Neural cell (in vitro differentiated cells): Measurements from ENCODE around the gene CNTD1. TPM values are rescaled to one million over a fixed set of nuclear protein-coding genes. Genes with fewer than 3 reads are reported as not detected.

Experiments
- H2AFZ ChIP-seq: fragments of 200-600, 300-800 bp; sonication (generic), shearing (Covaris generic); 2 replicates; pipeline ENCODE4 v1.6.0; 2014; ENCODE audit warnings: low read depth, mild to moderate bottlenecking, antibody characterized with exemption, low read length, moderate library complexity
- H3F3A ChIP-seq: fragments of 200-600 bp; shearing (Covaris generic); 2 replicates; pipeline ENCODE4 v1.6.1; 2016; ENCODE audit warnings: mild to moderate bottlenecking, moderate library complexity, mixed read lengths, antibody characterized with exemption, low read length; ENCODE audit not compliant: insufficient read depth, poor library complexity, severe bottlenecking
- H3K27ac ChIP-seq: fragments of 200-600, 300-800 bp; sonication (generic), shearing (Covaris generic); 2 replicates; pipeline ENCODE4 v1.5.1; 2014; ENCODE audit warnings: mild to moderate bottlenecking, low read length, moderate library complexity
- H3K27me3 ChIP-seq: fragments of 300-800, 200-600 bp; sonication (generic), shearing (Covaris generic); 2 replicates; pipeline ENCODE4 v1.6.0; 2014; ENCODE audit warnings: mild to moderate bottlenecking, low read depth, low read length, moderate library complexity; ENCODE audit not compliant: insufficient read depth
- H3K36me3 ChIP-seq: fragments of 300-800, 200-600 bp; sonication (generic), shearing (Covaris generic); 2 replicates; pipeline ENCODE4 v1.5.1; 2014; ENCODE audit warnings: mild to moderate bottlenecking, antibody characterized with exemption, low read length, moderate library complexity; ENCODE audit not compliant: insufficient read depth
- H3K4me2 ChIP-seq: fragments of 300-800, 200-600 bp; sonication (generic), shearing (Covaris generic); 2 replicates; pipeline ENCODE4 v1.6.0; 2014; ENCODE audit warnings: mild to moderate bottlenecking, low read length
- H3K4me3 ChIP-seq: fragments of 300-800, 200-600 bp; sonication (generic), shearing (Covaris generic); 2 replicates; pipeline ENCODE4 v1.5.1; 2014; ENCODE audit warnings: mild to moderate bottlenecking, low read length, moderate library complexity
- H3K79me2 ChIP-seq: fragments of 200-600 bp; shearing (Covaris generic); replicated peaks from 2 replicates; pipeline ENCODE4 v1.6.0; 2014; ENCODE audit warnings: mild to moderate bottlenecking, low read length, moderate library complexity; ENCODE audit not compliant: insufficient read depth
- H3K9ac ChIP-seq: fragments of 300-800, 200-600 bp; sonication (generic), shearing (Covaris generic); 2 replicates; pipeline ENCODE4 v1.6.1; 2016; ENCODE audit warnings: mild to moderate bottlenecking, low read length, mixed read lengths
- H3K9me2 ChIP-seq: fragments of 200-600 bp; shearing (Covaris generic); 2 replicates; pipeline ENCODE4 v1.6.1; 2016; ENCODE audit warnings: mild to moderate bottlenecking, low read length, mixed read lengths; ENCODE audit not compliant: insufficient read depth
- H3K9me3 ChIP-seq: fragments of 200-600, 300-800 bp; sonication (generic), shearing (Covaris generic); 2 replicates; pipeline ENCODE4 v1.6.1; 2016; ENCODE audit warnings: mild to moderate bottlenecking, mixed run types, low read length, moderate library complexity, mixed read lengths
- H4K20me1 ChIP-seq: fragments of 200-600 bp; shearing (Covaris generic); 2 replicates; pipeline ENCODE4 v1.6.1; 2016; ENCODE audit warnings: mild to moderate bottlenecking, mixed run types; ENCODE audit not compliant: insufficient read depth
- EP300 ChIP-seq: fragments of 450-650 bp; conservative IDR thresholded peaks from 2 replicates; pipeline ENCODE4 v1.6.1; 2014; ENCODE audit warnings: antibody characterized with exemption, mild to moderate bottlenecking, moderate library complexity; ENCODE audit not compliant: poor library complexity, severe bottlenecking
- EZH2 ChIP-seq: fragments of 200-600, 300-800 bp; shearing (Covaris generic), sonication (generic); IDR thresholded peaks from 2 replicates; pipeline ENCODE4 v1.6.1; 2014; ENCODE audit warnings: antibody characterized with exemption, low read length, borderline replicate concordance, mild to moderate bottlenecking; ENCODE audit not compliant: insufficient read depth, poor library complexity, severe bottlenecking
- MXI1 ChIP-seq: fragments of 450-650 bp; conservative IDR thresholded peaks from 2 replicates; pipeline ENCODE4 v1.6.1; 2014; ENCODE audit warnings: antibody characterized with exemption, mild to moderate bottlenecking; ENCODE audit not compliant: poor library complexity, severe bottlenecking
- POLR2AphosphoS5 ChIP-seq: IDR thresholded peaks from 2 replicates; pipeline ENCODE4 v1.6.1; 2012
- RAD21 ChIP-seq: fragments of 450-650 bp; conservative IDR thresholded peaks from 2 replicates; pipeline ENCODE4 v1.6.1; 2014; ENCODE audit warnings: antibody characterized with exemption, mild to moderate bottlenecking, moderate library complexity
- SMC3 ChIP-seq: fragments of 450-650 bp; conservative IDR thresholded peaks from 2 replicates; pipeline ENCODE4 v1.6.1; 2014; ENCODE audit warnings: antibody characterized with exemption, mild to moderate bottlenecking, moderate library complexity; ENCODE audit not compliant: poor library complexity
- TAF1 ChIP-seq: IDR thresholded peaks from 2 replicates; pipeline ENCODE4 v1.6.1; 2012; ENCODE audit warnings: low read depth
- polyA plus RNA-seq: library from polyadenylated mRNA; depleted of rRNA; stranded (reverse); fragments of >200 nt; gene quantifications from 2 replicates; pipeline ENCODE4 v1.2.3, GENCODE V29; 2014
- TF ChIP-seq, protein P1 (sequence below): IDR thresholded peaks from 2 replicates; pipeline ENCODE4 v1.6.1; 2012; ENCODE audit warnings: borderline replicate concordance
- TF ChIP-seq, protein P2 (sequence below): fragments of 450-650 bp; IDR thresholded peaks from 2 replicates; pipeline ENCODE4 v1.5.1; 2014; ENCODE audit warnings: antibody characterized with exemption, mild to moderate bottlenecking, moderate library complexity; ENCODE audit not compliant: poor library complexity, severe bottlenecking

CNTD1 gene
- polyA plus RNA-seq, 1 donor from 2014 or later = 0.21 TPM

DNA sequence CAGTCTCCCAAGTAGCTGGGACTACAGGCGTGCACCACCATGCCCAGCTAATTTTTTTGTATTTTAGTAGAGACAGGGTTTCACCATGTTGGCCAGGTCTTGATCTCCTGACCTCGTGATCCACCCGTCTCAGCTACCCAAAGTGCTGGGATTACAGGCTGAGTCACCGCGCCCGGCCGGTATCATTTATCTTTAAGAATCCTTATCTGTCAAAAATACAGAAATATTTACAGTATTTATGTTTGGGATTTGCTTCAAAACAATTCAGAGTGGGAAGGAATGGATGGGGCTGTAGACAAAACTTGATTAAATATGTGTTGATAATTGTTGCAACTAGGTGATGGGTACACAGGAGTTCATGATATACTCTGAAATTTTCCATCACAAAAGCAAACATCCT lies 22.5 kb downstream of the CNTD1 start:
- H3K4me3 ChIP-seq = no peak overlapping the region
- H3K9me2 ChIP-seq = no peaks in the 10 kb centered on the region
- H3K4me2 ChIP-seq = no peak overlapping the region
- H3K27ac ChIP-seq = no peak overlapping the region
- no peaks in the 10 kb centered on the region for H3K9me3 ChIP-seq
- no peaks in the 10 kb centered on the region for H3K36me3 ChIP-seq
- no peak overlapping the region for H2AFZ ChIP-seq
- H3K9ac ChIP-seq = no peak overlapping the region
- TF ChIP-seq SMC3 = no peak
- TF ChIP-seq POLR2AphosphoS5 = no peak
- TF ChIP-seq, protein P1, sequence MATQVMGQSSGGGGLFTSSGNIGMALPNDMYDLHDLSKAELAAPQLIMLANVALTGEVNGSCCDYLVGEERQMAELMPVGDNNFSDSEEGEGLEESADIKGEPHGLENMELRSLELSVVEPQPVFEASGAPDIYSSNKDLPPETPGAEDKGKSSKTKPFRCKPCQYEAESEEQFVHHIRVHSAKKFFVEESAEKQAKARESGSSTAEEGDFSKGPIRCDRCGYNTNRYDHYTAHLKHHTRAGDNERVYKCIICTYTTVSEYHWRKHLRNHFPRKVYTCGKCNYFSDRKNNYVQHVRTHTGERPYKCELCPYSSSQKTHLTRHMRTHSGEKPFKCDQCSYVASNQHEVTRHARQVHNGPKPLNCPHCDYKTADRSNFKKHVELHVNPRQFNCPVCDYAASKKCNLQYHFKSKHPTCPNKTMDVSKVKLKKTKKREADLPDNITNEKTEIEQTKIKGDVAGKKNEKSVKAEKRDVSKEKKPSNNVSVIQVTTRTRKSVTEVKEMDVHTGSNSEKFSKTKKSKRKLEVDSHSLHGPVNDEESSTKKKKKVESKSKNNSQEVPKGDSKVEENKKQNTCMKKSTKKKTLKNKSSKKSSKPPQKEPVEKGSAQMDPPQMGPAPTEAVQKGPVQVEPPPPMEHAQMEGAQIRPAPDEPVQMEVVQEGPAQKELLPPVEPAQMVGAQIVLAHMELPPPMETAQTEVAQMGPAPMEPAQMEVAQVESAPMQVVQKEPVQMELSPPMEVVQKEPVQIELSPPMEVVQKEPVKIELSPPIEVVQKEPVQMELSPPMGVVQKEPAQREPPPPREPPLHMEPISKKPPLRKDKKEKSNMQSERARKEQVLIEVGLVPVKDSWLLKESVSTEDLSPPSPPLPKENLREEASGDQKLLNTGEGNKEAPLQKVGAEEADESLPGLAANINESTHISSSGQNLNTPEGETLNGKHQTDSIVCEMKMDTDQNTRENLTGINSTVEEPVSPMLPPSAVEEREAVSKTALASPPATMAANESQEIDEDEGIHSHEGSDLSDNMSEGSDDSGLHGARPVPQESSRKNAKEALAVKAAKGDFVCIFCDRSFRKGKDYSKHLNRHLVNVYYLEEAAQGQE = no peak
- no peaks in the 10 kb centered on the region for H4K20me1 ChIP-seq
- no peaks in the 10 kb centered on the region for H3F3A ChIP-seq
- no peaks in the 10 kb centered on the region for H3K27me3 ChIP-seq
- H3K79me2 ChIP-seq = peaks cover 12% of the 10 kb centered on the region

DNA sequence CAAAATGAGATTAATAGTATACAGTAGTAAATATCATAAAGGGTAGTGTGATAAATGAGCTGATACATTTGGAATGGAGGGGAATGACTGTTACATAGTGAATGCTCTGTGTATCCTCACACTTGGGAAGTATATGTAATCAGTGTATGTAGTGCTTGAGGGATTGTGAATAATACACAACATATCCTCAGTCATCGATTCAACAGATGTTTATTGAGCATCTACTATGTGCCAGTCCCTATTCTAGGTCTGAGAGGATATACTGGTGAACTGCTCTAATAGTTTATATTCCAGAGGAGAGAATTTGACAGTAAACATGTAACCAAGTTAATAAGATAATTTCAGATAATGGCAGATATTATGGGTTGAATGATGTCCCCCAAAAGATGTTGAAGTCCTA lies 28.8 kb downstream of the CNTD1 start:
- H3K9ac ChIP-seq = no peak overlapping the region
- no peak for TF ChIP-seq EZH2
- TF ChIP-seq SMC3 = no peak
- no peak for TF ChIP-seq EP300
- no peak for TF ChIP-seq POLR2AphosphoS5
- TF ChIP-seq, protein P2, sequence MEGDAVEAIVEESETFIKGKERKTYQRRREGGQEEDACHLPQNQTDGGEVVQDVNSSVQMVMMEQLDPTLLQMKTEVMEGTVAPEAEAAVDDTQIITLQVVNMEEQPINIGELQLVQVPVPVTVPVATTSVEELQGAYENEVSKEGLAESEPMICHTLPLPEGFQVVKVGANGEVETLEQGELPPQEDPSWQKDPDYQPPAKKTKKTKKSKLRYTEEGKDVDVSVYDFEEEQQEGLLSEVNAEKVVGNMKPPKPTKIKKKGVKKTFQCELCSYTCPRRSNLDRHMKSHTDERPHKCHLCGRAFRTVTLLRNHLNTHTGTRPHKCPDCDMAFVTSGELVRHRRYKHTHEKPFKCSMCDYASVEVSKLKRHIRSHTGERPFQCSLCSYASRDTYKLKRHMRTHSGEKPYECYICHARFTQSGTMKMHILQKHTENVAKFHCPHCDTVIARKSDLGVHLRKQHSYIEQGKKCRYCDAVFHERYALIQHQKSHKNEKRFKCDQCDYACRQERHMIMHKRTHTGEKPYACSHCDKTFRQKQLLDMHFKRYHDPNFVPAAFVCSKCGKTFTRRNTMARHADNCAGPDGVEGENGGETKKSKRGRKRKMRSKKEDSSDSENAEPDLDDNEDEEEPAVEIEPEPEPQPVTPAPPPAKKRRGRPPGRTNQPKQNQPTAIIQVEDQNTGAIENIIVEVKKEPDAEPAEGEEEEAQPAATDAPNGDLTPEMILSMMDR = no peak
- no peak for TF ChIP-seq TAF1
- TF ChIP-seq MXI1 = no peak
- no peak for TF ChIP-seq RAD21
- TF ChIP-seq, protein P1 = no peak
- H4K20me1 ChIP-seq = no peaks in the 10 kb centered on the region
- H3K4me3 ChIP-seq = no peak overlapping the region
- no peaks in the 10 kb centered on the region for H3K9me2 ChIP-seq
- H3K27me3 ChIP-seq = no peaks in the 10 kb centered on the region
- H3K4me2 ChIP-seq = no peak overlapping the region
- H2AFZ ChIP-seq = no peak overlapping the region
- H3K27ac ChIP-seq = no peak overlapping the region
- no peaks in the 10 kb centered on the region for H3K36me3 ChIP-seq
- H3K79me2 ChIP-seq = peaks cover 12% of the 10 kb centered on the region
- H3F3A ChIP-seq = no peaks in the 10 kb centered on the region
- no peaks in the 10 kb centered on the region for H3K9me3 ChIP-seq
